T47D (cell line): ENCODE measurements around the gene SPATA31D3.

Source experiments
- DNase-seq, 2 experiments: peaks; one replicate each; pipeline versions ENCODE4 v3.0.0 to v3.0.0-alpha.2; 2011 to 2012; ENCODE audit warnings: low read depth in 1 of 2, low spot score in 1 of 2
- JUND ChIP-seq: IDR thresholded peaks from 2 replicates; pipeline ENCODE4 v1.6.1; 2012; ENCODE audit warnings: low read depth
- in situ Hi-C: cut with HindIII; loops from 2 replicates; pipeline ENCODE4 v1.10.0; 2016; ENCODE audit warnings: low sequenced_read_pairs, low pct_unique_long_range_greater_than_20kb

SPATA31D3 gene

DNA sequence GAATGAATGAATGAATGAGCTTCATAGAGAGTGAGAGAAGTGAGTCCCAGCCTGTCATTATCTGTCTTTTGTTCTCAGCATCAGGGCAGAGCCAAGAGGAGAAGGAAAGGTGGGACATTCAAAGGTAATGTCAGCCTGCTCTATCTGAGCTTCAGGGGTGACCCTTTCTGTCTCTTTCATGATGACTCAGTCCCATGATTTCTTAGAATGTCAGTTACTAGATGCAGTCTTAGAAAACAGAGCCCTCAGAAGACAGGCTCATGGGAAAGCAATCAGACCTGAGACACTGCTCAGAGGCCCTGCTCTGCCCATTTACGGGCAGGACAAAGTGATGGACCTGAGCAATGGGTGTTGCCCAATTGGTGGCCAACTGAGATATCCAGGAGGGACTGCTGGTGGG is 46.4 kb downstream of the SPATA31D3 start:
- in situ Hi-C loops, result no loop called here
- no peak for TF ChIP-seq JUND
- no peak for DNase-seq

DNA sequence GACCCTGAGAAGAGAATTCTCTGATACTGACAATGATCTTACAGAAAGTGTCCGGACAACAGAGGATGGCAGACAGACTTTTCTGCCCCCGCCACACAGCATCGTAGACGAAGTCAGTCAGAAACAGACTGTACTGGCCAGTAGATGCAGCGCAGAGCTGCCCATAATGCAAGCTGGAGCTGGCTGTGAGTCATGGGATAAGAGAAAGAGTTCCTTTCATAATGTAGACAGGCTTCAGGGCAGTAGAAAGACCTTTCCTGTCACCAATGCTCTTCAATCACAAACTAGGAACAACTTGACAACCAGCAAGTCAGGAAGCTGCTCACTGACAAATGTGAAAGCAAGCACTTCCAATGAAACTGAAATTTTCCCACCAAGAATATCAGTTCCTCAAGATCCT is 50.4 kb downstream of the SPATA31D3 start:
- no peak for TF ChIP-seq JUND
- in situ Hi-C loops, result no loop called here
- no peak for DNase-seq
